Glomerular endothelial cell (primary cell): ENCODE measurements around the gene GADD45GIP1. TPM values are rescaled to one million over a fixed set of nuclear protein-coding genes. Genes with fewer than 3 reads are reported as not detected.
"Not testable (repeated sequence)": the region's sequence is repeated elsewhere in the genome, so short reads cannot be mapped to it uniquely, and the experiment has no call there.

Source experiments
- DNase-seq: peaks from one replicate; pipeline ENCODE4 v3.0.0-alpha.2; 2011; ENCODE audit warnings: low read depth, low spot score; ENCODE audit errors: extremely low read depth
- total RNA-seq: library from RNA; depleted of rRNA; stranded (reverse); fragments of >200 nt; gene quantifications from 2 replicates; pipeline ENCODE4 v1.2.3, GENCODE V29; 2015

GADD45GIP1 gene
- total RNA-seq, 1 donor from 2014 or later: 58.2 TPM

DNA sequence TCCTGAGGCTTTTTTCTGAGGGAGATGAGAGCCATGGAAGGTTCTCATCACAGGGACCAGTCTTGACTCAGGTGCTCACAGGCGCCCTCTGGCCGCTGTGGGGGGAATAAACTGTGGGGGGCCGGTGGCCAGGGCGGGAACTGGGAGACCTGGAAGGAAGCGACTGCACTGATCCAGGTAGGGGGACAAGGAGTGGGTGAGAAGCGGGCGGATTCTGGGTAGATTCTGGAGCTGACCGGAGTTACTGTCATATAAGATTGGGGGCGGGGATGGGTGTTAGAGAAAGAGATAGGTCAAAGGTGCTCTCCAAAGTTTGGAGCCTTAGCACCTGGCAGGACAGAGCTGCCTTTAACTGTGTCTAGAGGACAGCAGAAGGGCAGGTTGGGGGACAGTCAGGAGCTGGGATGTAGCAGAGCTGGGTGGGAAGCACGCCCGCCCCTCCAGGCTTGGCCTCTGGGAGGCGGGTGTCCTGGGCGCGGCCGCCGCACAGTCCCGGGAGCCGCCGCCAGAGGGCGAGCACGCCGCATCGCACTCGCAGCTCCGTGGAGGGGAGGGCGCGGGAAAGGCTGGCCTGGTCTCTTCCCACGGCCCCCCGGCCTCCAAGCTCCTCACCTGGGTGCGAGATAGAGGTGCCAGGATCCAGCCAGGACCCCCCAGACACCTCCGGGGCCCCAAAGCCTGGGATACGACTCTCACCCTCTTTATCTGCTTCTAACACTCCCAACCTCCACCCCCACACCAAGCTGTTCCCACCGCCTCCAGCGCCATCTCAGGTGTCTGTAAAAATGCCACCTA lies 8.2 kb upstream of the GADD45GIP1 start:
- DNase-seq: no peak

DNA sequence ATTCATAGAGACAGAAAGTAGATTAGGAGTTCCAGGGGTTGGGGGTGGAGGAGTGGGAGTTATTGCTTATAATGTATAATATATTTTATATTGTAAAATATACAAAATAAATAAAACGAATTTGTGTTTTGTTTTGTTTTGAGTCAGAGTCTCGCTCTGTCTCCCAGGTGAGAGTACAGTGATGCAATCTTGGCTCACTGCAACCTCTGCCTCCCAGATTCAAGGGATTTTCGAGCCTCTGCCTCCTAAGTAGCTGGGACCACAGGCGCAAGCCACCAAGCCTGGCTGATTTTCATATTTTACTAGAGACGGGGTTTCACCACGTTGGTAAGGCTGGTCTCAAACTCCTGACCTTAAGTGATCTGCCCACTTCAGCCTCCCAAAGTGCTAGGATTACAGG lies 2.5 kb upstream of the GADD45GIP1 start:
- no peak for DNase-seq

DNA sequence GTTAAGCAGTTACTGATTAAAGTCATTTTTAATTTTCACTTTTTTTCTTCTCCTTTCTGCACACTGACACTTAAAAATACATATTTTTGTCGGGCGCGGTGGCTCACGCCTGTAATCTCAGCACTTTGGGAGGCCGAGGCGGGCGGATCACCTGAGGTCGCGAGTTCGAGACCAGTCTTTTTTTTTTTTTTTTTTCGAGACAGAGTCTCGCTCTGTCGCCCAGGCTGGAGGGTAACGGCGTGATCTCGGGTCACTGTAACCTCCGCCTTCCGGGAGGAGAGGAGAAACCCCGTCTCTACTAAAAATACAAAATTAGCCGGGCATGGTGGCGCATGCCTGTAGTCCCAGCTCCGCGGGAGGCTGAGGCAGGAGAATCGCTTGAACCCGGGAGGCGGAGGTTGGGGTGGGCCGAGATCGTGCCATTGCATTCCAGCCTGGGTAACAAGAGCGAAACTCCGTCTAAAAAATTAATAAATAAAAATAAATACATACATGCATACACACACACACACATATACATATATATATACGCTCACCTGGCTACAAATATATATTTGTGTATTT lies 448 bp upstream of the GADD45GIP1 start:
- DNase-seq: not testable (repeated sequence)

DNA sequence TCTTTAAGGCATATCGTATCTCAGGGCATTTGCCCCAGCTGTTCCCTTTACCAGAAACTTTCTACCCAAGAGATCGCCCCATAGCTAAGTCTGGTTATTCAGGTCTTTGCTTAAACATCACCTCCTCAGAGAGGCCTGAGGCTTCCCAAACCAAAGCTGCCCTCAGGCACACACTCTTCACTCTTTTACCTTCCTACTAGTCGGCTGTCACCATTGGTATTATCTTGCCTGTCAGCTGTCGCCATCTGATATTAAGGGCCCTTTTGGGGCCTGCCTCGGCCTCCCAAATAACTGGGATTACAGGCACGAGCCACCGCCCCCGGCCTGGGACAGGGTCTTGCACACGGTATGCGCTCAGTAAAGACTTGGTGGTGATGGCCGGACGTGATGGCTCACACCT lies 1.0 kb downstream of the GADD45GIP1 start:
- DNase-seq: no peak

DNA sequence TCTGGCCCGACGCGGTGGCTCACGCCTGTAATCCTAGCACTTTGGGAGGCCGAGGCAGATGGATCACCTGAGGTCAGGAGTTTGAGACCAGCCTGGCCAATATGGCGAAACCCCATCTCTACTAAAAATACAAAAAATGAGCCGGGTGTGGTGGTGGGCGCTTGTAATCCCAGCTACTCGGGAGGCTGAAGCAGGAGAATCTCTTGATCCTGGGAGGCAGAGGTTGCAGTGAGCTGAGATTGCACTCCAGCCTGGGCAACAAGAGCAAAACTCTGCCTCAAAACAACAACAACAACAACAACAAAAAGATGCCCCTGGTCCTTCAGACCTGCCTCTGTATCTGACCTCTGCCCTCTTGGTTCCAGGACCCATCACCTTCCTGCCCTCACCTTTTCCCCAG lies 1.4 kb downstream of the GADD45GIP1 start:
- DNase-seq: not testable (repeated sequence)

DNA sequence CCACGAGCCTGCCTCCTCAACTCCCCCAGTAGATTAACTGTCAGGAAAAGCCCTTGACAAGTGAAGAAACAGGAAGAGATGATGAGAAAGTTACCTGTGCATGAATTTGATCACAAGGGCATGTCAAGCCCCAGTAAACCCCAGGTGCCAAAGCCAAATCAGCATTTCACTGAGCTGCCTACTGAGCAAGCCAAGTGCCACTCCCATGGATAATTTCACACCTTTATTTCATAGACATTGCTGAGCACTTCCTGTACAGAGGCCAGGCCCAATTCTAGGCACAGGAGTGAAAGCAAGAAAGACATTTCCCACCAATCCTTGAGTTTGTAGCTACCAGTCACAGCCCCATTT lies 2.4 kb downstream of the GADD45GIP1 start:
- no peak for DNase-seq

DNA sequence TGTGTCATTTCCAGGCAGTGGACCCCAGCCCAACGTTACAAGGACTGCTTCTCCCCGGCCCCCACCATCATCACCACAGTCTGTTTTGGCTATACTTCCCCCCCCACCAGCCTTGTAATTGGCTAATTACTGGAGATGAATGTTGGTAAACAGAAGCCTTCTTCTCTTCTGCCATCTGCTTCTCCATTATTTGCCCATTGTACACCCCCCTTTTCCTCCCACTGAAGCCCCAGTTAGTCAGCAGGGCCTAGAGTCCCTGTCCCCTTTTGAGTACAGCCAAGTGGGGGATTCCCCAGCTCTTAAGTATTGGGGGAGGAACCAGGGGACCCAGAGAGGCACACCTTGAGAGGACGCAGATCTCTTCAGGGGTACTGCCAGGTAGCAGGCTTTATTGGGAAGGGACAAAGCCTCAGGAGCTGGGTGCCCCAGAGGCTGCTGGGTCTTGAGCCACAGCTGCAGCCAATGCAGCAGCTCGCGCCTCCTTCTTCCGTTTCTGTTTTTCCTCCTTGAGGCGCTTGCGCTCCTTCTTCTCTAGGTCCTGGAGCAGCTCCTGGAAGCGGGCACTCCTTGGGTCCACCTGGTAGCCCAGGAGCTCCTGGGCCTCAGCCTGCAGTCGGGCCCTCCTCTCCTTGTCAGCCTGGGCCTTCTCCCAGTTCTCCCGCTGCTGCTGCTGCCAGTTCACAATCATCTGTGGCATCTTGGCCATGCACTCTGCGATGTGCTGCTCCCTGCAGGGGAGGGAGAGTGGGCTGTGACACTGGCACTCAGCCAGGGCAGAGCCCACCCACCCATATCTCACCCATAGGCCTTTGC lies 3.0 kb downstream of the GADD45GIP1 start:
- DNase-seq: no peak

DNA sequence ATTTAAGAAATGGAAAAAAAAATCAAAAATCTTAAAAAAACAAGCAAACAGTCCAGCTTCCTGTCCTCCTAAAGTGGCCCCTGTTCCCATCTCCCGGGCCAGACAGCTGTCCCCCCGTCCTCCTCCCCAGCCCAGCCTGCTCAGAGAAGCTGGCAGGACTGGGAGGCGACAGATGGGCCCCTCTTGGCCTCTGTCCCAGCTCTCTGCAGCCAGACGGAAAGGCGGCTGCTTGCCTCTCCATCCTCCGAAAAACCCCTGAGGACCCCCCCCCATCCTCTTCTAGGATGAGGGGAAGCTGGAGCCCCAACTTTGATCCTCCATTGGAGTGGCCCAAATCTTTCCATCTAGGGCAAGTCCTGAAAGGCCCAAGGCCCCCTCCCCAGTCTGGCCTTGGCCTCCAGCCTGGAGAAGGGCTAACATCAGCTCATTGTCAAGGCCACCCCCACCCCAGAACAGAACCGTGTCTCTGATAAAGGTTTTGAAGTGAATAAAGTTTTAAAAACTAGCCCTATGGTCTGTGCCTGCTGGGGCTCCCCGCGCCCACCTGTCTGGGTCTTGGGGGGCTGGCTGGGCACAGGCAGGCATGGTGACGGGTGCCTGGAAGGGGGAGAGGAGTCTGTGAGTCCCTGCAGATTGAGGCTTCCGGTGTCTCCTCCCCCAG lies 3.8 kb downstream of the GADD45GIP1 start:
- no peak for DNase-seq

DNA sequence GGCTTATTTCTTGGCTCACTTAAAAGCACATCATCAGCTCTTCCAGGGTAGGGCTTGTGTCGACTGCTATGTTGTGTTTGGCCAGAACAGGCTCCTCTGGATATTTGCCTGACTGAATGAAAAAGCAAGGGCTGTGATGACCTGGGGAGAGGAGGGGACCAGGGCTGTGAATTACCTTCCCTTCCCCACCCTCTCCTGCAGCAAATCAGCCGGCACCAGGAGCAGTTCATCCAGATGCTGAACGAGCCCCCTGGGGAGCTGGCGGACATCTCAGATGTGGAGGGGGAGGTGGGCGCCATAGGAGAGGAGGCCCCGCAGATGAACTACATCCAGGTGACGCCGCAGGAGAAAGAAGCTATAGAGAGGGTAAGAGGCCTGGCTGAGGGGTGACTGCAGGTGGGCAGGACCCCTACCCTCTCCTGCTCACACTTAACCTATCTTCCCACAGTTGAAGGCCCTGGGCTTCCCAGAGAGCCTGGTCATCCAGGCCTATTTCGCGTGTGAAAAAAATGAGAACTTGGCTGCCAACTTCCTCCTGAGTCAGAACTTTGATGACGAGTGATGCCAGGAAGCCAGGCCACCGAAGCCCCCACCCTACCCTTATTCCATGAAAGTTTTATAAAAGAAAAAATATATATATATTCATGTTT lies 4.4 kb downstream of the GADD45GIP1 start:
- peak; percentile 66 for DNase-seq

DNA sequence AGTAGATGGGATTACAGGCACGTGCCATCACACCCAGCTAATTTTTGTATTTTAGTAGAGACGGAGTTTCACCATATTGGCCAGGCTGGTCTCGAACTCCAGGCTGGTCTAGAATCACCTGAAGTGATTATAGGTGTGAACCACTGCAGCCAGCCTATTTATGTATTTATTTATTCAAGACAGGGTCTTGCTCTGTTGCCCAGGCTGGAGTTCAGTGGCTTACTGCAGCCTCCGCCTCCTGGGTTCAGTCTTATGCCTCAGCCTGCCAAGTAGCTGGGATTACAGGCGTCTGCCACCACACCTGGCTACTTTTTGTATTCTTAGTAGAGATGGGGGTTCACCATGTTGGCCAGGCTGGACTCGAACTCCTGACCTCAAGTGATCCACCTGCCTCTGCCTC lies 5.0 kb downstream of the GADD45GIP1 start:
- not testable (repeated sequence) for DNase-seq

DNA sequence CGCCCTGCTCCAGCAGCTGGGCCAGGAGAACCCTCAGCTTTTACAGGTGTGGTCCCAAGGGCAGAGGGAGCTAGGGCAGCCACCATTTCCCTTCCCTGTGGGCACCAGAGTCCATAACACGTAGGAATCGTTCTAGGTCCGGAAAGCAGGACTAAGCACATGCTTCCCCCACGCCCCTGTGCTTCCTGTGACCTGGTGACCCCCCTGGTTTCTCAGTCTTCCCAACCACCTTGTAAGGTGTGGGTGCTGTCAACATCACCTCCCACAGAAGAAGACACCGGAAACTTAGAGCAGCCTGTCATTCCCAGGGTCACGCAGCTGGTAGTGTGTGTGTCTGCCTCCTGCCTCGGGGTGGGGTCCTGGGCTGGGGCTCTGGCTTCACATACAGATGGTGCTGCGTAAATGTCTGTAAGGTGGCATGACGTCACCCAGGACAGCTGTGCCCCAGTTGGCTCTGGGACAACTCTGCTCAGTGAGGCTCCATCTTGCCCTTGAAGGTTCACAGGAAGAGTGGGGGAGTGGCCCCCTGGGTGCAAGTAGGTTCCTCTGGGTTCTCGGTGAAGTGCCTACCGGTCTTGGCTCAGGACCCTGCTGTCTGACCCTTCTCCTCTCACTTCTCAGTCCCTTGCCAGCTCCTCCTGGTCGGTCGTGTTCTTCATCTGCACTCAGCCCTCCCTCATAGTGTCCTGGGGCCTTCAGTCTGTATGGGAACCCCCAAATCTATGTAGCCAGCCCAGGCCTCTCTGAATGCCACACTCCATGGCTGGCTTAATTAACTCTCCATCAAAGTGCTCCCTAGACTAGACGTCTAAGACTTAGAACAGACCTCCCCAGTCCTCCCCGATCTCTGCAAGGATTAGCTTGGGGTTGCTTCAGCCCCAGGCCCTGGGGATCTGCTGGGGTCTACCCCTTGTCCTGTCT lies 7.4 kb downstream of the GADD45GIP1 start:
- DNase-seq: no peak

DNA sequence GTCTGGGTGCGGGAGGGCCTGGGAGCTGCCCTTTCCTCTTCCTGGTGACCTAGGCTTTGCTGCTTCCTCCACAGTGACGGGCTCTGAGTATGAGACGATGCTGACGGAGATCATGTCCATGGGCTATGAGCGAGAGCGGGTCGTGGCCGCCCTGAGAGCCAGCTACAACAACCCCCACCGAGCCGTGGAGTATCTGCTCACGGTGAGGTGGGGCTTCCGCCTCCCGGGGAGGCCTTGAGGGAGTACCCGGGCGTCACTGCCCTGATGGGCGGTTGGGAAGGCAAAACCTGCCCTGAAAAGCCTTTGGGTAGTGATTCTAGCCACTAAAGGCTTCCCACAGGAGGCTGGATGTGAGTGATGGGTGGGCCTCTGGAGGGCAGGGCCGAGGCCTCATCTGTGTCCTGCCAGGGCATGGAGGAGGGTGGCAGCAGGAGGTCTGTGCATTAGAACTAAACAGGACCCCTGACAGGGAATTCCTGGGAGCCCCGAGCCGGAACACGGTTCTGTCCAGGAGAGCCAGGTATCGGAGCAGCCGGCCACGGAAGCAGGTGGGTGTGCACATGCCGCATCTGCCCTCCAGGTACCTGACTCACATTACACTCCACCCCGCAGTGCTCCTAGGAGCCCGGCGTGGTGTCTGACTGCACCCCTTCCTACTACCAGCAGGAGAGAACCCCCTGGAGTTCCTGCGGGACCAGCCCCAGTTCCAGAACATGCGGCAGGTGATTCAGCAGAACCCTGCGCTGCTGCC lies 8.2 kb downstream of the GADD45GIP1 start:
- DNase-seq: no peak

DNA sequence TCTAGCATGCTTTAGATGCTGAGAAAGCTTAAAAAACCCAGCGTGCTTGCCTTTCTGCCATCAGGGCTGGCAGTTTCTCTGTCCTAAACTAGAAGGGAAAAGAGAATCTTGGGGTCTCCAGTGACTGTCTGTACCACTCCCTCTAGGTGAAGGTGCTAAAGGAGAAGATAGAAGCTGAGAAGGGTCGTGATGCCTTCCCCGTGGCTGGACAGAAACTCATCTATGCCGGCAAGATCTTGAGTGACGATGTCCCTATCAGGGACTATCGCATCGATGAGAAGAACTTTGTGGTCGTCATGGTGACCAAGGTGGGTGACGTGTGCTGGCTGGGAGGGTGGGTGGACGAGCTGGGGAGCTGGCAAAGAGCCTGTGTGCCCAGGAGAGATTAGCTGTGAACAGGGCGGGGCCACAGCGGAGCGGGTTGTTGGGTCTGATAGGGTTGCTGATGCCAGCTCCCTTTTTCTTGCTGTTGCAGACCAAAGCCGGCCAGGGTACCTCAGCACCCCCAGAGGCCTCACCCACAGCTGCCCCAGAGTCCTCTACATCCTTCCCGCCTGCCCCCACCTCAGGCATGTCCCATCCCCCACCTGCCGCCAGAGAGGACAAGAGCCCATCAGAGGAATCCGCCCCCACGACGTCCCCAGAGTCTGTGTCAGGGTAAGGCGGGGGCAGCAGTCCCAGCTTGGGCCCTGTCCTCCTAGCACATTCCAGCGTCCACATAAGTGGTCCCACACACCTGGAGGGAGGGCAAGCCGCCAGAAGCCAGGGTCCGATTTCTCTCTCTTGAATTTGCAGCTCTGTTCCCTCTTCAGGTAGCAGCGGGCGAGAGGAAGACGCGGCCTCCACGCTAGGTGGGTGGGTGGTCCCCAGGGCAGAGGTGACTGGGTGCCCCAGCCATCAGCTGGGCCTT lies 9.1 kb downstream of the GADD45GIP1 start:
- DNase-seq: no peak

DNA sequence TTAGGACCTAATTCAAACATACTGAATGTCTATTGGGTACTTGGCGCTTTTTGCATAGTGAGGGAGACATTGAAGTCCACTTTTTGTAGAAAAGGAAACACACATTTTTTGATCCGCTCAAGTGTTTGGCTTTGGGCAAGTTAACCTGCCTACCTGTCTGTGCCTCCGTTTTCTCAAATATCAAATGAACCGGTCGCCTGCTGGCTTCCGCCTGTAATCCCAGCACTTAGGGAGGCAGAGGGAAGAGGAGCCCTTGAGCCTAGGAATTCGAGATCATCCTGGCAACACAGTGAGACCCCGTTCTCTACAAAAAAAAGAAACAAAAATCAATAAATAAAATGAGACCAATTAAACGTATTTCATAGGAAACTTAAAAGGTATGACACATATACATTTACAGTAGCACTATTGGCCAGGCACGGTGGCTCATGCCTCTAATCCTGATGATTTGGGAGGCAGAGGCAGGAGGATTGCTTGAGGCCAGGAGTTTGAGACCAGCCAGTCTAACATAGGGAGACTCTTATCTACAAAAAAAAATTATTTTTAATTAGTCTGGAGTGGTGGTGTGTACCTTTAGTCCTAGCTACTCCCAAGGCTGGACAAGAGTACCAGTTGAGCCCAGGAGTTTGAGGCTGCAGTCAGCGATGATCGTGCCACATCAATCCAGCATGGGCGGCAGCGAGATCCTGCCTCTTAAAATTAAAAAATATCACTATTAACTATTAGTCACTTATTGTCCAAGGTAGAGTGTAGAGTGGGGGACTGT lies 10.1 kb downstream of the GADD45GIP1 start:
- no peak for DNase-seq

DNA sequence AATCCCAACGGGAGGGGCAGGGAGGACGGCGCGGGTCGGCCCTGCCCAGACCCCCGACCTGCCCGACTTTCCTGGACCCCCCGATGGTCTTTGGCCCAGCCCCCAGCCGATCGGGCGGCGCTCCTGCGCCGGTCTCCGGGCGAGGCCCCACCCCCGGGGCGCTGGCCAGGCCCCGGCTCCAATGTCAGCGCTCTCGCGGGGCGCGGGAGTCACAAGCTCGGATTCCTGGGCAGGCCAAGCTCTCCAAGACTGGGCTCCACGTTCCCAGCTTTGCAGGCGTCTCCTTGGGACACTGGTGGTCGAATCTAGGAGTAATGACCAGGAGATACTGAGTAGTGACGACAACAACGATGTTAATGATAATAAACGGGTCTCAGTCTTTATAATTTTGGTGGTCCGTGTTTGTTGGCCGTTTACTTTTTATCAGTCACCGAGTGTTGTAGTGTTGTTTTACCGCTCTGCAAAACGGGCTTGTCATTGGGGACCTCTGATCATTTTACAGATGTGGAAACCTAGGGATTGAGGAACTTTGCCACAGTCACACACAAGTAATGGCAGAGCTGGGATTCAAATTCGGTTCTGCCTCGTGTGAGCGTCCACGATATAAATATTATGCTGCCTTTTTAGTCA lies 10.8 kb downstream of the GADD45GIP1 start:
- DNase-seq: no peak

DNA sequence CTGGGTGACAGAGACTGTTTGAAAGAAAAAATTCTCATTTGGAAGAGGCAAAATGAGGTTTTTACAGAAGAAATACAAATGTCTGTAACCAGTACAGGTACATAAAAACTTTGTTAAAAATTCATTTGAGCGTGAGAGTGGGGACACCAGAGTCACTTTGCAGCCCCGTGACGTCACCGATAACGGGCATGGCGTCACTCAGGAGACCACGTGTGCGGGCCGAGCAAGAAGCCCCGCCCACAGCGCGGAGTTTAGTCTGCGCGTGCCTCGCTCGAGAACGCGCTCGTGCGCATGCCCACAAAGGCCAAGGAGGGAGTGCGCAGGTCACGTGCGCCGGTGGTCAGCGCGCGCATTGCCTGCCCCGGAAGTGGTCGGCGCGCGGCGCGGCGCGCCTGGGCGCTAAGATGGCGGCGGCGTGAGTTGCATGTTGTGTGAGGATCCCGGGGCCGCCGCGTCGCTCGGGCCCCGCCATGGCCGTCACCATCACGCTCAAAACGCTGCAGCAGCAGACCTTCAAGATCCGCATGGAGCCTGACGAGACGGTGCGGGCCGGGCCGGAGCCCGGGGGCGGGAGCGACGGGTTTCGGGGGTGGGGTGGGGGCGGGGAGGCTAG lies 11.4 kb downstream of the GADD45GIP1 start, which contains the start of gene RAD23A:
TSS of gene RAD23A (plus strand) at position 384 of the 613 bp plus-strand sequence. CDS start at position 471, 87 bp downstream.
- DNase-seq: peak; percentile 78
